Activated naive CD8-positive, alpha-beta T cell treated with anti-CD3 and anti-CD28 coated beads, Interleukin-2, amount 50 U/mL, for 16 hours (primary cell): Measurements from ENCODE around the gene POU3F1.

Source experiments
- DNase-seq: peaks from one replicate; pipeline ENCODE4 v3.0.0-alpha.2; 2020; ENCODE audit warnings: low read depth, low spot score

POU3F1 gene

GRCh38 chr1:38004284-38005108 lies 42.1 kb downstream of the POU3F1 start:
- DNase-seq = no peak

- DNase-seq = no peak
Measured at GRCh38 chr1:38003261-38004250, 43.0 kb downstream of the POU3F1 start.

GRCh38 chr1:38000529-38001455 lies 45.8 kb downstream of the POU3F1 start:
- no peak for DNase-seq

DNA sequence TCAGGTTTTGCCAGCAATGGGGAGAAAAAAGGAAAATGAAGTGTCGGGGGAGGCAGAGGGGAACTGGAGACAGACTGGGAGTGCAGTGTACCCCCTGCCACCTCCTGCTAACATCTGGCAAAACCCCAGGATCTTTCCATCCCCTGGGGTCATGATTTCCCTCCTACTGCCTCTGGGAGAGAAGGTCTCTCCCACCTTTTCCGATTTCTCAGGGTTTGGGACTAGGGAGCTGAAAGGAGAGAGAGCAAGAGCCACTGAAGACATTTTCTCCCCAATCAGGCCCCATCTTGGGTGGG lies 46.4 kb downstream of the POU3F1 start:
- DNase-seq = no peak

DNA sequence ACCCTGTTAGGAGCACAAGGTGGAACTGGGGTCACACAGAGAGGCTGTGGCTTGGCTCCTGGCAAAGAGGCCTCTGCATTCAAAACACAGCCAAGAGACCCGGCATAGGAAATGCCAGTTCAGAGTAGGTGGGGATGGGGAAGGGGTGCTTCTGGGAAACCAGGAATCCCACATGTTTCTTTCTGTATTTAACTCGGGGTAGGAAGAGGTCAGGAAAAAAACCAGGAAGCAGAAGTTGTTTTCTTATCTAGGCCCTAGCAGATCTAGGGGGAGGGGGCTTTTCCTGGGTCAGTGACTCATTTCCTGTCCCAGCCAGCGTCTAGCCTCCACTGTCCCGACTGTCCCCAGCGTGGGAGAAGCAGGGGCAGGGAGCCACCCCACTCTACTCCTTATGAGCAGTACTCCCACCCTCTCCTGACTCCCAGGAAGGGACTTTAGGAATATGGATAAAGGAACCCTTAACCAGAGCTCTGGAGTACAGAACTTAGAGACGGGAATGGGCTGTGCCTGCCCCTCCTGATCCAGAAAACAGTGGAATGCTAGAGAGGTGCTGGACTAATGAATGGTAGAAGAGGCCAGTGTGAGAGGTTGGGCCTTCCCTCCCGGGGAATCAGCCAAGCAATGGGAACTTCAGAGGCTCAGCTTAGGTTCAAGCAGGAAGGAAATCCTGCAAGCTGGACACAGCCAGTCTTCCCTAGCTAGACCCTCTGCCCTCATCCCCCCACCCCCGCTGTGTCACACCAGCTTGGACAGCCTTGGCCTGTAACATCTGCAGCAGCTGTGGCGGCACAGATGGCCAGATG lies 47.0 kb downstream of the POU3F1 start:
- no peak for DNase-seq

- no peak for DNase-seq
Measured at GRCh38 chr1:37998913-37999429, 47.6 kb downstream of the POU3F1 start.

DNA sequence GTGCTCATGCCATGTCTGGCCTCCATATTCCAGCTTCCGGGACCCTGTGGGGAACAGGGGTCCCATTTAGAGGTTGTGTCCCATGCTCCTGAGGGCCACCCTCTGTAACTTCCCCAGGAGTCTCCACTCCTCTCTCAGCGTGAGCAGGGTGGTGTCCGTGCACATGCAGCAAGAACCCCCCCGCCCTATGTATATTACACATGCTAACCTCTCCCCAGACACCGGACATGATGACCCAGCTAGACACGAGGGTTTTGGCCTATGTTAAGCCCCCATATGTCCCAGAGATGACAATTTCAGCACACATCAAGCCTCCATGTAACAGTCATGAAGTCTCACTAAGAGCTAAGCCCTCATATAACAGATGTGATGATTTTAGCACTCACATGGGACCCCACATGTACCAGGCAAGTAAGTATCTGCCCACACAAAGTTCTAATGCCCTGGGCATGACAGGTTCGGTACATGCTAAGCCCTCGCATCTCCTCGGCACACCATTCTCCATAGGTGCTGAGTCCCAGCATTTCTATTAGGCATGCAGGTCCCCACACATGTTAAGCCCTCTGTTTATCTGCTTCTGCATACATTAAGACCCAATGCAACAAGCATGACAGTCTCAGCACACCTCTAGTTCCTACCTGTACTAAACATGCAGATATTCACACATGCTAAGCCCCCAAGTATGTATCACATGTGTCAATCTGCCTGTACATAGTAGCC lies 48.3 kb downstream of the POU3F1 start:
- no peak for DNase-seq

- no peak for DNase-seq
Measured at GRCh38 chr1:37997256-37998088, 49.1 kb downstream of the POU3F1 start.

DNA sequence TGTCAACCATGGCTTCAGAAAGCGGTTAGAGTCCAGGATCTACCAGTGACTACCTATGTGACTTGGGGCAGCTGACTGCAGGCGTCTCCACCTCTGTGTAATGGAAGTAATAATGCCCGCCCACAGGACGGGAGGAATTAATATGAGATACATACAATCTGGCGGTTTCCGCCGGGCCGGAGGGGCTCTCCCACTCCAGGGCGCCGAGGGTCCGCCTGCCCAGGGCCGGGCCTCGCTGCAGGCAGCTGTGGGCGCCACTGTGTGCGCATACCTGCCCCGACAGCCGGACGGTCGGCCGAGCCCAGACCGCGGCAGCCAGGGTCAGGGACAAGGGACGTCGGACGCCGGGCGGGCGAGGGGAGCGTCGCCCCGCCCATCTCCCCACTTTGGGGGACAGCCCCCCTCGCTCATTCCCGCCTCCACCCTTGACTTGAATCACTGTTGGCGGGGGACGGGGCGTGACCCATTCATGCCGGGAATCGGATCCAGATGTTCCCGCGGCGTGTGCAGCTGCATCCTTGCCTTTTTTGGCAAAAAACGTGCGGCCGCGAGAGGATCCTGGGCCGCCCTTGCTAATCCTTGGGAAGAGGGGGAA lies 50.7 kb downstream of the POU3F1 start:
- DNase-seq = no peak

- DNase-seq = no peak
Measured at GRCh38 chr1:37994886-37995566, 51.6 kb downstream of the POU3F1 start.
